ENCODE data around the gene UNC13A. TPM values are rescaled to one million over a fixed set of nuclear protein-coding genes. Genes with fewer than 3 reads are reported as not detected.

Gene UNC13A
- total RNA-seq, 1 experiment from 2014 or later, result 41.1 TPM

- no peak for TF ChIP-seq PREB (CRISPR knock-in tag; IDR thresholded peaks at IDR 0.05; ENCODE audit: borderline replicate concordance)
Measured at GRCh38 chr19:17624314-17624991, 63.7 kb downstream of the UNC13A start (continued).

- CTCF ChIA-PET, result interaction anchor here (2.9 kb wide), 1 partner anchor 17 kb away, joined by 36 read pairs; no protein-coding TSS in a partner anchor
- no peaks in the 10 kb centered on the region for H3K4me1 Mint-ChIP-seq
Measured at GRCh38 chr19:17623224-17623935, 64.8 kb downstream of the UNC13A start.

GRCh38 chr19:17620696-17621095 lies 67.5 kb downstream of the UNC13A start:
- ATAC-seq (no peak), DNase-seq (ENCODE audit: low spot score) (no peak)
- peaks cover 4% of the 10 kb centered on the region for H3K9me3 Mint-ChIP-seq
- peaks cover 9% of the 10 kb centered on the region for H3K4me1 Mint-ChIP-seq
- H3K27ac Mint-ChIP-seq, result no peak overlapping the region
- POLR2A ChIA-PET, result no interaction called here
- H3K4me3 Mint-ChIP-seq, result no peak overlapping the region
- CTCF ChIA-PET, result interaction anchor here (1.6 to 2.9 kb wide), 2 partner anchors 15 to 47 kb away, joined by 4 to 36 read pairs; no protein-coding TSS in a partner anchor
- TF ChIP-seq ETV6 (CRISPR knock-in tag; IDR thresholded peaks at IDR 0.05) (no peak), FOXJ3 (CRISPR knock-in tag; IDR thresholded peaks at IDR 0.05; ENCODE audit: borderline replicate concordance) (no peak), E2F1 (CRISPR knock-in tag; IDR thresholded peaks at IDR 0.05) (no peak), SMAD3 (CRISPR knock-in tag; IDR thresholded peaks at IDR 0.05; ENCODE audit: borderline replicate concordance) (no peak), PREB (CRISPR knock-in tag; IDR thresholded peaks at IDR 0.05; ENCODE audit: borderline replicate concordance) (no peak), ZNF121 (CRISPR knock-in tag; IDR thresholded peaks at IDR 0.05) (no peak), NFE2L1 (CRISPR knock-in tag; IDR thresholded peaks at IDR 0.05) (no peak), TP53 (CRISPR knock-in tag; IDR thresholded peaks at IDR 0.05) (no peak), ZNF232 (CRISPR knock-in tag; IDR thresholded peaks at IDR 0.05) (no peak), ELF4 (CRISPR knock-in tag; IDR thresholded peaks at IDR 0.05; ENCODE audit: low read depth) (no peak), FOXK1 (CRISPR knock-in tag; IDR thresholded peaks at IDR 0.05) (no peak), NR3C1 (CRISPR knock-in tag; conservative IDR thresholded peaks at IDR 0.05; ENCODE audit: low read depth) (no peak), ZNF263 (CRISPR knock-in tag; IDR thresholded peaks at IDR 0.05; ENCODE audit: low read depth) (no peak), CBFB (CRISPR knock-in tag; IDR thresholded peaks at IDR 0.05; ENCODE audit: low read depth) (no peak)
- no peaks in the 10 kb centered on the region for H3K27me3 Mint-ChIP-seq (ENCODE audit: low read depth)
- peaks cover 58% of the 10 kb centered on the region for H3K36me3 Mint-ChIP-seq

More at GRCh38 chr19:17623224-17623935, 64.8 kb downstream of the UNC13A start:
- POLR2A ChIA-PET, result interaction anchor here (0.6 kb wide), 1 partner anchor 11 kb away, joined by 3 read pairs; no protein-coding TSS in a partner anchor
- ATAC-seq (0 out of 2 replicates have a peak, but pooled peaks have one; percentile 28), DNase-seq (ENCODE audit: low spot score) (no peak)
- Mint-ChIP-seq H3K27me3 (ENCODE audit: low read depth) (no peaks in the 10 kb centered on the region), H3K9me3 (peaks cover 4% of the 10 kb centered on the region), H3K4me3 (no peak overlapping the region), H3K36me3 (peaks cover 58% of the 10 kb centered on the region), H3K27ac (no peak overlapping the region)
- no peak for TF ChIP-seq FOXP4 (CRISPR knock-in tag; IDR thresholded peaks at IDR 0.05)
- TF ChIP-seq ZNF232 (CRISPR knock-in tag; IDR thresholded peaks at IDR 0.05), result no peak
- no peak for TF ChIP-seq ZNF512 (CRISPR knock-in tag; IDR thresholded peaks at IDR 0.05; ENCODE audit: borderline replicate concordance)
- no peak for TF ChIP-seq ZNF423 (CRISPR knock-in tag; IDR thresholded peaks at IDR 0.05)

Data from WTC11 (cell line).